HG02642 (cell line): Measurements from ENCODE around the gene CMA1.
"Not testable (repeated sequence)": the region's sequence is repeated elsewhere in the genome, so short reads cannot be mapped to it uniquely, and the experiment has no call there.

Experiments used
- ATAC-seq: cut with Tn5 transposase; IDR thresholded peaks from one replicate; pipeline ENCODE4 v1.9.1; 2021; ENCODE audit warnings: mild to moderate bottlenecking; ENCODE audit not compliant: unreplicated experiment, poor library complexity

The CMA1 gene

GRCh38 chr14:24508155-24508840 is at the start of gene CMA1:
Gene CMA1 (minus strand): TSS chr14:24508265. CDS start chr14:24508235, 30 bp downstream.
- no peak for ATAC-seq

DNA sequence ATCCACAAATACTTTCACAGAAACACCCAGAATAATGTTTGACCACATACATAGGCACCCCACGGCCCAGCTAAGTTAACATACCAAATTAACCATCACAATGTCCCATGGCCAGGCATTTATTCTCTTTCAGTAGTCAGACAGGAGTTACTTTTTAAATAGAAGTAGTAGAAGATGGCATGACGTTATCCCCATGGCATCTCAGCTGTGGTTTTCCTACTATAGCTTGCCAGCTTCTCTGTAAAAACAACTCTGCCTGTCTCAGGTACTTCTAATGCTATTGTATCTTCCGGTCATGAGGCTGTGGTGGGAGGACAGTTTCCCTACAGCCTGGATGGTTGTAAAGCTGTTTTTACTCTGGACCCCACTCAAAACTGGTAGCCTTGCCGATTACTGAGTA is 48.7 kb upstream of the CMA1 start:
- no peak for ATAC-seq

- ATAC-seq = not testable (repeated sequence)
These were observed 41.0 kb upstream of the CMA1 start for GRCh38 chr14:24549064-24549463.

DNA sequence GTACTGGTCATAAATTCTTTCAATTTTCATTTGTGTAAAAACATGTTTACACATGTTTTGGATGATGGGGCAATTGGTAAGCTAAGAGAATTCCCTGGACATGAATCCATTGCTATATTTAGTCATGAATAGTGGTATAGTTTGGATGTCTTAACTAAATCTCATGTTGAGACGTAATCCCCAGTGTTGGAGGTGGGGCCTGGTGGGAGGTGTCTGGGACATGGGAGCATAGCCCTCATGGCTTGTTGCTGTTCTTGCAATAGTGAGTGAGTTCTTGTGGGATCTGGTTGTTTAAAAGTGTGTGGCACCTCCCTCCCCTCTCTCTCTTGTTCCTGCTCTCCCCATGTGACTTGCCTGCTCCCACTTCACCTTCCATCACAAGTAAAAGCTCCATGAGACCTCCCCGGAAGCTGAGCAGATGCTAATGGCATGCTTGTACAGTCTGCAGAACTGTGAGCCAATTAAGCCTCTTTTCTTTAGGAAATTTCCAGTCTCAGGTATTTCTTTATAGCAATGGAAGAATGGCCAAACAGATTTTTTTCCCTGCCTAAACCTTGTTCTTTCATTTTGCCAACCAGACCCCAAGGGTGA is 34.4 kb upstream of the CMA1 start:
- ATAC-seq = no peak

GRCh38 chr14:24535737-24536136 is 27.7 kb upstream of the CMA1 start:
- no peak for ATAC-seq

GRCh38 chr14:24534286-24534685 is 26.2 kb upstream of the CMA1 start:
- ATAC-seq = no peak

- not testable (repeated sequence) for ATAC-seq
These were observed 18.0 kb upstream of the CMA1 start for GRCh38 chr14:24525877-24526620.

GRCh38 chr14:24518851-24519250 is 10.8 kb upstream of the CMA1 start:
- ATAC-seq = no peak

GRCh38 chr14:24514209-24514608 is 6.1 kb upstream of the CMA1 start:
- no peak for ATAC-seq

- no peak for ATAC-seq
These were observed 4.9 kb upstream of the CMA1 start for GRCh38 chr14:24513009-24513408.

DNA sequence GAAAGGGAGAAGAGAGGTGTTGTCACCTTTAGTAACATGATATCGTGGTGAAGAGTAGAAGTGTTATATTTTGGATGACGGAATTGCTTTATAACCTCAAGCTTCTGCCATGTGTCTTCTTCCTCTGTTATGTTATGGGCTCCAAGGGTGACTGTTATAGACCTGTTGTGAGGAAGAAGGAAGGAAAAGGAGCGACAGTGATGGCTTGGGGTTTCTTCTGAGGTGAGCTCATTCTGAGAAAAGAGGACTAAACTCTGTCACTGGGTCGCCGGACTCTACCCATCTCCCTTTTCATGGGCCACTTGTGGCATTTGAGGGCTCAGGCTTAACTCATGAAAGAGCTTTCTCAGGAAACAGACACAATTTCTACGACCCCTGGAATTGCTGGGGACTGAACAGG is 1.6 kb downstream of the CMA1 start:
- no peak for ATAC-seq

- ATAC-seq = no peak
These were observed 3.6 kb downstream of the CMA1 start for GRCh38 chr14:24504425-24504950.

GRCh38 chr14:24491586-24492408 is 16.3 kb downstream of the CMA1 start:
- ATAC-seq = not testable (repeated sequence)

DNA sequence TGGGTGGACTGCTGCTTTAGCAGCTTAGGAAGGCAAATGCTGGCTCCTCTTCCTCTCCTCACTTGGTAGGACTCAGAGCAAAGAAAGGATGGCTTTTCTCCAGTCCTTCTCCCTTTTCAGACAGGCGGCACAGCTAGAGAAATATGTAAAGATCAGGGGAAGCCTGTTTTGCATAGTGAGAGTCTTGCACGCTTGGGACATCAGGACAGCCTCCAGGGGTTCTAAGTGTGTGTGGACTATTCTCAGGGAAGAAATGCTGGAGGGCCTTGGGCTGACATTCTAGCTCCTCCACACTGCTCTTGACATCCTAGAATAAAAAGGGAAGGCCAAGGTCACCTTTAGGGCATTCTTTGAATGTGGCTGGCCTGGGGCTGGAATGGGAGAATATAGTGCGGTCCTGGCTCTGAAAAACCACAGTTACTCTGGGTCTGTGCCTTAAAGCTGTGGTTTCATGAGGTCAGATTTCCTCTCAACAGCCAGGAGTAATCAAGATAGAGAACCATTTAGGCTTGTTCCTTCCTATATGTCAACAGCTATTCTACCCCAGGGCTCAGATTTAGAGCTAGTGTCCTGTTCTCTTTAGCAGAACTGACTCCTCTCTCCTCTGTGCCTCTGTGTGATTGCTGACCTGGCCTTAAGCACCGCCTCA is 24.3 kb downstream of the CMA1 start:
- ATAC-seq = no peak

- not testable (repeated sequence) for ATAC-seq
These were observed 25.3 kb downstream of the CMA1 start for GRCh38 chr14:24482699-24483303.

- peak; percentile 84 for ATAC-seq
These were observed 26.3 kb downstream of the CMA1 start for GRCh38 chr14:24481622-24482324.

DNA sequence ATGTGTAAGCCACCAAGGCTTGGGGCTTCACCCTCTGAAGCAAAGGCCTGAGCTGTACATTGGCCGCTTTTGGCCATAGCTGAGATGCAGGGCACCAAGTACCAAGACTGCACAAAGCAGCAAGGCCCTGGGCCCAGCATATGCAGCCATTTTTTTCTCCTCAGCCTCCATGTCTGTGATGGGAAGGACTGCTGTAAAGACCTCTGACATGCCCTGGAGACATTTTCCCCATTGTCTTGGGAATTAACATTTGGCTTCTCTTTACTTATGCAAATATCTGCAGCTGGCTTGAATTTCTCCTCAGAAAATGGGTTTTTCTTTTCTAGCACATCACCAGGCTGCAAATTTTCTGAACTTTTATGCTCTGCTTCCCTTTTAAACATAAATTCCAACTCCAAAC is 28.1 kb downstream of the CMA1 start:
- ATAC-seq = not testable (repeated sequence)

GRCh38 chr14:24475261-24475660 is 32.8 kb downstream of the CMA1 start:
- no peak for ATAC-seq

DNA sequence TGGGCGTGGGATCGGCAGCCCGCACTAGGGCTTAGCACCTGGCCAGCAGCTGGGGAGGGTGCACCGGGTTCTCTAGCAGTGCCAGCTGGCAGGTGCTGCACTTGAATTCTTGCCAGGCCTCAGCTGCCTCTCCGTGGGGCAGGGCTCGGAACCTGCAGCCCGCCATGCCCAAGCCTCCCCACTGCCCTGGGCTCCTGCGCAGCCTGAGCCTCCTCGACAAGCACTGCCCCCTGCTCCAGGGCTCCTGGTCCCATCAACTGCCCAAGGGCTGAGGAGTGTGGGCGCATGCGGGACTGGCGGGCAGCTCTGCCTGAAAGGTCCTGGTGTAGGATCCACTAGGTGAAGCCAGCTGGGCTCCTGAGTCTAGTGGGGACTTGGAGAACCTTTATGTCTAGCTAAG is 34.9 kb downstream of the CMA1 start:
- no peak for ATAC-seq
